ENCODE measurements around the gene CLBA1. TPM values are rescaled to one million over a fixed set of nuclear protein-coding genes. Genes with fewer than 3 reads are reported as not detected.

The CLBA1 gene
- total RNA-seq, 1 experiment from 2014 or later, result 24.3 TPM

DNA sequence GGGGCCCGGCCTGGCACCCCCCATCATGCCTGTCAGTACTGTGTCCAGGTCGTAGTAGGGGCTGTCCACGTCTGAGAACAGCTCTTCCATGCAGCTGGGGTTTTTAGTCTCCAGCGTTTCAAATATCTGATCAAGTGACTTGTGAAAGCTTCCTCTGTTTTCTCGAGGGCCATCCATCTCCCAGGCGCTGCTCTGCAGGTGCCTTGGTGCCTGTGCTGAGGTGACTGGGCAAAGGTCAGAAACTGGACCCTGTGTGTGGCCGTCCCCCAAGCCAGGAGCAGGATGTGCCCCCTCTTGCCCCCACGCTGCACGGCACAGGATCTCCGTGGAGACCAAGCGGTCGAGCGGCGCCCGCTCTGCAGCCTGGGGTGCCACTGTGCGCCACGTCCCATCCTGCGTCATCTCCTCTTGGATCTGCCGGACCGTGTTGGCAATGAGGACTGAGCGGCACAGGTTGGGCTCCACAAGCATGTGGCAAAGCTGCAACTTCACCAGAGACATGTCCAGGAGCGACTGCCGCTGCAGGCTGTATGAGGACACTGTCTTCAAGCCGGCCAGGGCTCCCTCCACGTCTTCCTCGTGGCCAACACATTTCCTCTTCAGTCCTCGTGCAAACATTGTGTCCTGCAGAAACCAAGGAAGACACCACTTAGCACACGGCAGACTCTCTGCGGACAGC, 25.9 kb downstream of the CLBA1 start:
- TF ChIP-seq, protein P1, sequence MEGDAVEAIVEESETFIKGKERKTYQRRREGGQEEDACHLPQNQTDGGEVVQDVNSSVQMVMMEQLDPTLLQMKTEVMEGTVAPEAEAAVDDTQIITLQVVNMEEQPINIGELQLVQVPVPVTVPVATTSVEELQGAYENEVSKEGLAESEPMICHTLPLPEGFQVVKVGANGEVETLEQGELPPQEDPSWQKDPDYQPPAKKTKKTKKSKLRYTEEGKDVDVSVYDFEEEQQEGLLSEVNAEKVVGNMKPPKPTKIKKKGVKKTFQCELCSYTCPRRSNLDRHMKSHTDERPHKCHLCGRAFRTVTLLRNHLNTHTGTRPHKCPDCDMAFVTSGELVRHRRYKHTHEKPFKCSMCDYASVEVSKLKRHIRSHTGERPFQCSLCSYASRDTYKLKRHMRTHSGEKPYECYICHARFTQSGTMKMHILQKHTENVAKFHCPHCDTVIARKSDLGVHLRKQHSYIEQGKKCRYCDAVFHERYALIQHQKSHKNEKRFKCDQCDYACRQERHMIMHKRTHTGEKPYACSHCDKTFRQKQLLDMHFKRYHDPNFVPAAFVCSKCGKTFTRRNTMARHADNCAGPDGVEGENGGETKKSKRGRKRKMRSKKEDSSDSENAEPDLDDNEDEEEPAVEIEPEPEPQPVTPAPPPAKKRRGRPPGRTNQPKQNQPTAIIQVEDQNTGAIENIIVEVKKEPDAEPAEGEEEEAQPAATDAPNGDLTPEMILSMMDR (IDR thresholded peaks at IDR 0.05; ENCODE audit: unreplicated experiment), result no peak

GRCh38 chr14:105012171-105012985, 26.8 kb downstream of the CLBA1 start:
- ChIA-PET POLR2A (interaction anchor here (1.1 to 18.5 kb wide), 2 partner anchors 30 to 41 kb away, joined by 3 to 636 read pairs; no protein-coding TSS in a partner anchor), CTCF (interaction anchor here (1.2 to 10.3 kb wide), 2 partner anchors 34 to 38 kb away, joined by 6 to 96 read pairs; no protein-coding TSS in a partner anchor)
- no peaks in the 10 kb centered on the region for H3K27me3 Mint-ChIP-seq (ENCODE audit: insufficient read depth, unreplicated experiment)
- H3K36me3 Mint-ChIP-seq (ENCODE audit: insufficient read depth, unreplicated experiment), result peaks cover 65% of the 10 kb centered on the region
- no peak overlapping the region for H3K4me3 Mint-ChIP-seq (ENCODE audit: unreplicated experiment)
- no TSS peak for BruUV-seq (replicated peaks)
- TF ChIP-seq, protein P1 (IDR thresholded peaks at IDR 0.05; ENCODE audit: unreplicated experiment), result peak; percentile 12
- H3K4me1 Mint-ChIP-seq (ENCODE audit: insufficient read depth, unreplicated experiment), result peaks cover 32% of the 10 kb centered on the region
- H3K9me3 Mint-ChIP-seq (ENCODE audit: unreplicated experiment), result no peaks in the 10 kb centered on the region
- intact Hi-C loops (cut with micrococcal nuclease), result no loop called here
- H3K27ac Mint-ChIP-seq (ENCODE audit: low read depth, unreplicated experiment), result no peak overlapping the region
- DNase-seq (ENCODE audit: unreplicated experiment), result no peak

More for the DNA sequence above, 25.9 kb downstream of the CLBA1 start:
- no peak overlapping the region for H3K27ac Mint-ChIP-seq (ENCODE audit: low read depth, unreplicated experiment)
- intact Hi-C loops (cut with micrococcal nuclease), result no loop called here
- DNase-seq (ENCODE audit: unreplicated experiment), result no peak
- no TSS peak for BruUV-seq (replicated peaks)
- peaks cover 59% of the 10 kb centered on the region for H3K36me3 Mint-ChIP-seq (ENCODE audit: insufficient read depth, unreplicated experiment)
- H3K4me3 Mint-ChIP-seq (ENCODE audit: unreplicated experiment), result no peak overlapping the region
- H3K27me3 Mint-ChIP-seq (ENCODE audit: insufficient read depth, unreplicated experiment), result no peaks in the 10 kb centered on the region
- peaks cover 25% of the 10 kb centered on the region for H3K4me1 Mint-ChIP-seq (ENCODE audit: insufficient read depth, unreplicated experiment)
- ChIA-PET CTCF (interaction anchor here (0.5 to 1.2 kb wide), 4 partner anchors 24 to 341 kb away, joined by 3 to 6 read pairs (median 4); no protein-coding TSS in a partner anchor), POLR2A (interaction anchor here (1.1 to 18.5 kb wide), 2 partner anchors 29 to 40 kb away, joined by 3 to 636 read pairs; no protein-coding TSS in a partner anchor)
- no peaks in the 10 kb centered on the region for H3K9me3 Mint-ChIP-seq (ENCODE audit: unreplicated experiment)

GRCh38 chr14:105013150-105013785, 27.7 kb downstream of the CLBA1 start:
- TF ChIP-seq, protein P1 (IDR thresholded peaks at IDR 0.05; ENCODE audit: unreplicated experiment), result no peak
- no TSS peak for BruUV-seq (replicated peaks)
- Mint-ChIP-seq H3K4me3 (ENCODE audit: unreplicated experiment) (no peak overlapping the region), H3K36me3 (ENCODE audit: insufficient read depth, unreplicated experiment) (peaks cover 65% of the 10 kb centered on the region), H3K27ac (ENCODE audit: low read depth, unreplicated experiment) (peak overlapping the region; percentile 86), H3K27me3 (ENCODE audit: insufficient read depth, unreplicated experiment) (no peaks in the 10 kb centered on the region), H3K9me3 (ENCODE audit: unreplicated experiment) (no peaks in the 10 kb centered on the region), H3K4me1 (ENCODE audit: insufficient read depth, unreplicated experiment) (peaks cover 40% of the 10 kb centered on the region)
- no peak for DNase-seq (ENCODE audit: unreplicated experiment)
- ChIA-PET POLR2A (interaction anchor here (0.6 to 18.5 kb wide), 4 partner anchors 7 to 41 kb away, joined by 3 to 636 read pairs (median 4); no protein-coding TSS in a partner anchor), CTCF (interaction anchor here (1.1 to 10.3 kb wide), 2 partner anchors 12 to 39 kb away, joined by 3 to 96 read pairs; no protein-coding TSS in a partner anchor)
- intact Hi-C loops (cut with micrococcal nuclease), result no loop called here
